Adrenal gland (tissue), 5 donors: ENCODE measurements around the gene RIPK3.

Experiments used
- POLR2A ChIP-seq, 2 donors: fragments of 450-650 bp; IDR thresholded peaks; one replicate each; pipeline ENCODE4 v1.6.1; 2017; ENCODE audit warnings: antibody characterized with exemption in 2 of 2, mild to moderate bottlenecking in 2 of 2, moderate library complexity in 1 of 2
- TF ChIP-seq, protein P1 (sequence below), 6 experiments: fragments of 450-650 bp in 4 of 6; fragments of 200-600 bp in 2 of 6; sonication (generic) in 1 of 6; IDR thresholded peaks; 1 replicate in 5 of 6; 2 replicates in 1 of 6; pipeline versions ENCODE4 v1.5.1 to v1.8.0; 2016 to 2021; ENCODE audit warnings: antibody characterized with exemption in 6 of 6, mild to moderate bottlenecking in 2 of 6, moderate library complexity in 1 of 6
- donor health status: DM: no; HTN: no; CAD: no.

GRCh38 chr14:24369907-24370687 is 30.3 kb upstream of the RIPK3 start:
- TF ChIP-seq, protein P1, sequence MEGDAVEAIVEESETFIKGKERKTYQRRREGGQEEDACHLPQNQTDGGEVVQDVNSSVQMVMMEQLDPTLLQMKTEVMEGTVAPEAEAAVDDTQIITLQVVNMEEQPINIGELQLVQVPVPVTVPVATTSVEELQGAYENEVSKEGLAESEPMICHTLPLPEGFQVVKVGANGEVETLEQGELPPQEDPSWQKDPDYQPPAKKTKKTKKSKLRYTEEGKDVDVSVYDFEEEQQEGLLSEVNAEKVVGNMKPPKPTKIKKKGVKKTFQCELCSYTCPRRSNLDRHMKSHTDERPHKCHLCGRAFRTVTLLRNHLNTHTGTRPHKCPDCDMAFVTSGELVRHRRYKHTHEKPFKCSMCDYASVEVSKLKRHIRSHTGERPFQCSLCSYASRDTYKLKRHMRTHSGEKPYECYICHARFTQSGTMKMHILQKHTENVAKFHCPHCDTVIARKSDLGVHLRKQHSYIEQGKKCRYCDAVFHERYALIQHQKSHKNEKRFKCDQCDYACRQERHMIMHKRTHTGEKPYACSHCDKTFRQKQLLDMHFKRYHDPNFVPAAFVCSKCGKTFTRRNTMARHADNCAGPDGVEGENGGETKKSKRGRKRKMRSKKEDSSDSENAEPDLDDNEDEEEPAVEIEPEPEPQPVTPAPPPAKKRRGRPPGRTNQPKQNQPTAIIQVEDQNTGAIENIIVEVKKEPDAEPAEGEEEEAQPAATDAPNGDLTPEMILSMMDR (IDR thresholded peaks at IDR 0.05) = no peak
- no peak for TF ChIP-seq POLR2A (IDR thresholded peaks at IDR 0.05)
